Activated T-cell treated with anti-CD3 and anti-CD28 coated beads, Interleukin-2, amount 50 U/mL, for 72 hours (primary cell): ENCODE measurements around the gene SPN. TPM values are rescaled to one million over a fixed set of nuclear protein-coding genes. Genes with fewer than 3 reads are reported as not detected.
"Not testable (repeated sequence)": the region's sequence is repeated elsewhere in the genome, so short reads cannot be mapped to it uniquely, and the experiment has no call there.

ENCODE experiments used
- ATAC-seq, 2 donors: fragments of 150-1000 bp; cut with Tn5 transposase; replicated peaks in 1 of 2; 2 replicates each; pipeline ENCODE4 v1.10.0; 2021; ENCODE audit warnings: moderate library complexity in 2 of 2, mild to moderate bottlenecking in 1 of 2
- DNase-seq, 2 donors: peaks; one replicate each; pipeline ENCODE4 v3.0.0; 2021 to 2022; ENCODE audit warnings: mixed read lengths in 1 of 2
- H3K27ac Mint-ChIP-seq: one replicate; pipeline ENCODE4 v1.8.0; 2022; ENCODE audit warnings: mild to moderate bottlenecking, moderate library complexity, mixed read lengths
- H3K27me3 Mint-ChIP-seq: one replicate; pipeline ENCODE4 v1.8.0; 2022; ENCODE audit warnings: low read depth, mixed read lengths
- H3K36me3 Mint-ChIP-seq, 2 donors: one replicate each; pipeline ENCODE4 v1.8.0; 2022; ENCODE audit warnings: mixed read lengths in 2 of 2, mild to moderate bottlenecking in 1 of 2; ENCODE audit not compliant: insufficient read depth in 2 of 2
- H3K4me1 Mint-ChIP-seq: one replicate; pipeline ENCODE4 v1.8.0; 2022; ENCODE audit warnings: low read depth, mixed read lengths
- H3K4me3 Mint-ChIP-seq, 2 donors: one replicate each; pipeline ENCODE4 v1.8.0; 2022; ENCODE audit warnings: mild to moderate bottlenecking in 2 of 2, mixed read lengths in 2 of 2, moderate library complexity in 2 of 2
- H3K9me3 Mint-ChIP-seq, 2 donors: one replicate each; pipeline ENCODE4 v1.8.0; 2022; ENCODE audit warnings: mixed read lengths in 2 of 2
- total RNA-seq, 2 donors: library from RNA; stranded (reverse); gene quantifications; one replicate each; pipeline ENCODE4 v1.2.3, GENCODE V29; 2022

Gene SPN
- total RNA-seq, 2 donors from 2014 or later, result 77.4 to 84.4 TPM

DNA sequence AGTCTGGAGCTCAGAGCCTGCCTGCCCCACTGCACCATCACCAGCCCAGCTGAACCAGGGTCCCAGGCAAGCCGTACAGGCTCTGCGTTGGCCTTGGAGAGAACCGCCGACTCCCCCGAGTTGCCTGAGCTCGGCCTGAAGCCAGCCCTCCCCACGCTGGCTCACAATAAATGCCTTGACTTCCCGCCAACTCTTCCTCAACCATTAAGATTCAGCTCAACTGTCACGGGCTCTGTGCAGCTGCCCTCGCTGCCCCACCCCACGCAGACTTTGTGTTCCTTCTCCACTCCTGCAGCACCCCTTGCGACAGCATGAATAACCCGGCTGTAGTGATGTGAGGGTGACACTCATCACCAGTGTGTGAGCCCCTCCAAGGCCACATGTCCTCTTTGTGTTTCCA is 11.1 kb downstream of the SPN start:
- Mint-ChIP-seq H3K4me1 (peaks cover 19% of the 10 kb centered on the region), H3K36me3 (peaks cover 4 to 9% of the 10 kb centered on the region in 2 donors), H3K9me3 (no peaks in the 10 kb centered on the region), H3K4me3 (no peak overlapping the region), H3K27ac (no peak overlapping the region), H3K27me3 (no peaks in the 10 kb centered on the region)
- DNase-seq (no peak), ATAC-seq (no peak)

DNA sequence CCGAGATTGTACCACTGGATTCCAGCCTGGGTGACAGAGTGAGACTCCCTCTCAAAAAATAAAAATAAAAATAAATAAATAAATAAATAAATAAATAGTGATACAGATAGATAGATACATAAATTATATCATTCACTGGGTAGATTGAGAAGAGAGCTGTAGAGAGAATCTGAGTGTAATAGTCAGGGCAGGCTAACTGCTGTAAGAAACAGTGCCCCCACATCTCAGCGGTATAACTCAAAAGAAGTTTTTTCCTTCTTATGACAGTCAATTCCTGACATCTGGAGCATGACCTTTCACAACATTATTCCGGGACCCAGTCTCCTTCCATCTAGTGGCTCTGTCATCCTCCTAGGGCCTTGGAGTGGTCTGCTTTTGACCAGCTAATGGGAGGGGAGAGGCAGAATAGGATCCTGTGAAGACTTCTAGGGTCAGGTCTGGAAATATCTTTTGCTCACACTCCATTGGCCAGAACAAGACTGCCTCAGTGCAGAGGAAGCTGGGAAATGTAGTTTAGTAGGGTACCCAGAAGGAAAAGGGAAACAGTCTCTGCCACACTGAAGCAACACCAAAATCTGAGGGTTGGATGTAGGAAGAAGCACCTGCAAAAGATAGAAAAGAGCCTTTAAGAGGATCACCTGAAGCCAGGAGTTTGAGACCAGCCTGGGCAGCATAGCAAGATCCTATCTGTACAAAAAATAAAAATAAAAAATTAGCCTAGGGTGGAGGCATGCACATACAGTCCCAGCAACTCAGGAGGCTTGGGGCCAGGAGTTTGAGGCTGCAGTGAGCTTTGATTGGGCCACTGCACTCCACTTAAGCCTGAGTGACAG is 13.0 kb downstream of the SPN start:
- Mint-ChIP-seq H3K4me3 (no peak overlapping the region), H3K27ac (peak overlapping the region; percentile 1), H3K4me1 (peaks cover 24% of the 10 kb centered on the region), H3K36me3 (peaks cover 2 to 5% of the 10 kb centered on the region in 2 donors), H3K9me3 (no peaks in the 10 kb centered on the region), H3K27me3 (no peaks in the 10 kb centered on the region)
- no peak for DNase-seq
- peak; percentile 60 to 70 for ATAC-seq

DNA sequence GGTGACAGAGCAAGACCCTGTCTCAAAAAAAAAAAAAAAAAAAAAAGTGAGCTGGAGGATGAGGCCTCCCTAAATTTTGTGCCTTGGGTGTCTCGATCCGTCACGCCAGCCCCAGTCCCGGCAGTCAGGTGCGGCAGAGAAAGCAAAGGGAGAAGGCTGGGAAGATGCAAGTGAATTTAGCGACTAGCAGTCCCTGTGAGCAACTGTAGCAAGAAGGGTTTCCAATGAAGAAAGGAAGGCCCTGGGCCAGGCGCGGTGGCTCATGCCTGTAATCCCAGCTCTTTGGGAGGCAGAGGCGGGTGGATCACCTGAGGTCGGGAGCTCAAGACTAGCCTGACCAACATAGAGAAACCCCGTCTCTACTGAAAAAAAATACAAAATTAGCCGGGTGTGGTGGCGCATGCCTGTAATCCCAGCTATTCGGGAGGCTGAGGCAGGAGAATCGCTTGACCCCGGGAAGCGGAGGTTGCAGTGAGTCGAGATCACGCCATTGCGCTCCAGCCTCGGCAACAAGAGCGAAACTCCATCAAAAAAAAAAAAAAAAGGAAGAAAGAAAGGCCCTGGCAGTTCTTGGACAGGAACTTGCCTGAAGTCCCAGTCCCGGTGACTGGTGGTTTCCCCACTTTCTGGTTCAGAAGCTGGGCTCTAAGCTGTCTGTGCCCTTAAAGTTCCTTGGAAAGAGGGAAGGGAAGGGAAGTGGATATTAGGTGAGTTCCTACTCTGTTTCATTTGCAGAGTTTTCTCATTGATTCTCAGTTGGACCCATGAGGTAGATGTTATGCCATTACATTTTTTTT is 14.1 kb downstream of the SPN start:
- DNase-seq (no peak), ATAC-seq (no peak)
- no peaks in the 10 kb centered on the region for H3K9me3 Mint-ChIP-seq
- peaks cover 0 to 3% of the 10 kb centered on the region in 2 donors for H3K36me3 Mint-ChIP-seq
- peaks cover 24% of the 10 kb centered on the region for H3K4me1 Mint-ChIP-seq
- H3K4me3 Mint-ChIP-seq, result no peak overlapping the region
- H3K27me3 Mint-ChIP-seq, result no peaks in the 10 kb centered on the region
- no peak overlapping the region for H3K27ac Mint-ChIP-seq

DNA sequence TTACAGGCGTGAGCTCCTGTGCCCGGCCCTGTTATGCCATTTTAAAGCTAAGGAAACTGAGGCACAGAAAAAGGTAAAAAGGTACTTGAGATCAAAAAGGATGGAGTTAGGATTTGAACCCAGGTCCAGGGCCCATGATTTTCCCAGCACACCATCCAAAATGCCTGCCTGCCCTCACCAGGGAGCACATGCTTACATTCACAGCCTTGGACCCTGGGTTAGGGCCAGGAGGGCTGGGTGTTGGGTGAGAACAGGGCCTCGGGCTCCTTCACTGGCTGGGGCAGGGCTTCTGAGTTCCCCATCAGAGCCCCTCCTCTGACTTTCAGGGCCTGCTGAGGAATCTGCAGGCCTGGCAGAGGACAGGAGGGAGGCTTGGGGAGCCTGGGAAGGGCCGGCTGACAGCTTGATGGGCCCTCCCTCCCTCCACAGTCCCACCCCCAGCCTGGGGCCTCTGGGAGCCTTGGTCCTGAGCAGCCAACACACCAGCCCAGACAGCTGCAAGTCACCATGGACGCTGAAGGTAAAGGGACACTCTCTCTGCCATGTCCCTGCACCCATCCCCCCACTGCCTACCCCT is 15.7 kb downstream of the SPN start, which contains the start of gene QPRT:
Gene QPRT (plus strand): TSS at position 490 of the 577 bp plus-strand sequence. CDS start 18 bp downstream, at position 508.
- Mint-ChIP-seq H3K4me1 (peaks cover 24% of the 10 kb centered on the region), H3K27me3 (no peaks in the 10 kb centered on the region), H3K36me3 (no peaks in the 10 kb centered on the region), H3K27ac (peak within 1 kb of the TSS; percentile 67), H3K9me3 (no peaks in the 10 kb centered on the region), H3K4me3 (peak within 1 kb of the TSS; percentile 79)
- ATAC-seq (peak in 1 of 2 donors; percentile 37), DNase-seq (no peak)

DNA sequence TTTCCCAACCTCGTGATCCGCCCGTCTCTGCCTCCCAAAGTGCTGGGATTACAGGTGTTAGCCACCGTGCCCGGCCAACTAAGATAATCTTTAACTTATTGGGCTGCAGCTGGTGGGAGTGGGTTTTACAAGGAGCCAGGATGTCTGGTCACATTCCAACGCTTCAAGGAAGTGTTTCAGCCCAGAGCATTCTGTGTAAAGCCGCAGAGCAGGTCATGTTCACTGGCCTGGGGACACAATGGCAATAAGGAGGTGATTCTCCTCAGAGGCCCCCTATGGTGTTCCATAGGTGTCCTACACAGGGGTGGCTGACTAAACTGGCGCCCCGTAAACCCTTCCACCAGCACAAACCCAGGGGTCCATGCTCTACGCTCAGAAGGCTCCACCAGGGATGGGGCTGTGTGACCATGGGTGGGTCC is 17.1 kb downstream of the SPN start:
- H3K4me1 Mint-ChIP-seq, result peaks cover 23% of the 10 kb centered on the region
- peak overlapping the region in 1 of 2 donors; percentile 79 for H3K4me3 Mint-ChIP-seq
- H3K27me3 Mint-ChIP-seq, result no peaks in the 10 kb centered on the region
- ATAC-seq (no peak), DNase-seq (no peak)
- H3K9me3 Mint-ChIP-seq, result no peaks in the 10 kb centered on the region
- H3K27ac Mint-ChIP-seq, result no peak overlapping the region
- H3K36me3 Mint-ChIP-seq, result no peaks in the 10 kb centered on the region

GRCh38 chr16:29683543-29684090 is 20.6 kb downstream of the SPN start:
- H3K4me1 Mint-ChIP-seq, result peaks cover 30% of the 10 kb centered on the region
- H3K4me3 Mint-ChIP-seq, result no peak overlapping the region
- no peaks in the 10 kb centered on the region for H3K27me3 Mint-ChIP-seq
- ATAC-seq, result no peak
- H3K9me3 Mint-ChIP-seq, result no peaks in the 10 kb centered on the region
- H3K27ac Mint-ChIP-seq, result no peak overlapping the region
- no peaks in the 10 kb centered on the region for H3K36me3 Mint-ChIP-seq
- DNase-seq, result no peak

GRCh38 chr16:29684679-29685078 is 21.6 kb downstream of the SPN start:
- Mint-ChIP-seq H3K4me1 (peaks cover 24% of the 10 kb centered on the region), H3K36me3 (no peaks in the 10 kb centered on the region), H3K27me3 (no peaks in the 10 kb centered on the region), H3K4me3 (no peak overlapping the region), H3K9me3 (no peaks in the 10 kb centered on the region), H3K27ac (no peak overlapping the region)
- ATAC-seq (no peak), DNase-seq (no peak)

DNA sequence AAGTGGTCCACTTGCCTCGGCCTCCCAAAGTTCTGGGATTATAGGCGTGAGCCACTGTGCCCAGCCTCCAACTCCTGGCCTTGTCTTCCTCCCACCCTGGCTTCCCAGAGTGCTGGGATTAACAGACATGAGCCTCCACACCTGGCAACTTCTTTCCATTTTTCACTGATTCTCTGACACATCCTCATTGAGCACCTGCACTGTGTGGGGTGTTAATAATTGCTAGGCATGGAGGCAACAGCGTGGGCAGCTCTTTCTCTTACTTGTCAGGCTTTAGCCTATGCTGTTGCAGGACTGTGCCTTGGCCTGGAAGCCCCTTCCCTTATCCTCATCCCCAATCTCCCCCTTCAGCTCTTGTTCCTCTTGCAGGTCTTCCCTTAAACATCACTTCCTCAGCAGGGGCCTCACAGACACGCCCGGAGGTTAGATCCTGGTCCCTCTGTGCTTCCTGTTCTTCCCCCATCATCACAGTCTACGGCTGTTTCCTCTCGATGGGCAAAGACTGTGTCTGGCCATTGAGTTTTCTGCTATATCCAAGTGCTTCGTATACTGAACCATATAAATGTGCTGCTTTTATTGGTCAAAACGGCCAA is 23.8 kb downstream of the SPN start:
- Mint-ChIP-seq H3K36me3 (no peaks in the 10 kb centered on the region), H3K27me3 (no peaks in the 10 kb centered on the region), H3K4me1 (peaks cover 19% of the 10 kb centered on the region), H3K4me3 (peak overlapping the region in 1 of 2 donors; percentile 1), H3K27ac (peak overlapping the region; percentile 33), H3K9me3 (no peaks in the 10 kb centered on the region)
- no peak for DNase-seq
- ATAC-seq, result no peak

DNA sequence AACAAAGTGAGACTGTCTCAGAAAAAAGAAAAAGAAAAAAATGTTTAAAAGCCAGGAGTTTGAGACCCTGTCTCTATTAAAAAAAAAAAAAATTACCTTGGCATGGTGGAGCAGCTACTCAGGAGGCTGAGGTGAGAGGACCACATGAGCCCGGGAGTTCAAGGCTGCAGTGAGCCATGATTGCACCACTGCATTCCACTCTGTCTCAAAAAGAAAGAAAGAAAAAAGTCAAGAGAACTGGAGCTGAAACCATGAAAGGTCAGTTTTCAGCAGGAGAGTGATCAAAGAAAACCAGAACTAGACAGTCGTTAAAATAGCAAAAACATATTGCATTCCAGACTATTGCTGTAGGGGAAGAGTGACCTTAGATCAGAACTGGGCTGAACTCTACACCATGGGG is 24.7 kb downstream of the SPN start:
- Mint-ChIP-seq H3K4me3 (no peak overlapping the region), H3K27me3 (no peaks in the 10 kb centered on the region), H3K36me3 (no peaks in the 10 kb centered on the region), H3K4me1 (peaks cover 19% of the 10 kb centered on the region), H3K27ac (no peak overlapping the region), H3K9me3 (no peaks in the 10 kb centered on the region)
- ATAC-seq (no peak), DNase-seq (no peak)

DNA sequence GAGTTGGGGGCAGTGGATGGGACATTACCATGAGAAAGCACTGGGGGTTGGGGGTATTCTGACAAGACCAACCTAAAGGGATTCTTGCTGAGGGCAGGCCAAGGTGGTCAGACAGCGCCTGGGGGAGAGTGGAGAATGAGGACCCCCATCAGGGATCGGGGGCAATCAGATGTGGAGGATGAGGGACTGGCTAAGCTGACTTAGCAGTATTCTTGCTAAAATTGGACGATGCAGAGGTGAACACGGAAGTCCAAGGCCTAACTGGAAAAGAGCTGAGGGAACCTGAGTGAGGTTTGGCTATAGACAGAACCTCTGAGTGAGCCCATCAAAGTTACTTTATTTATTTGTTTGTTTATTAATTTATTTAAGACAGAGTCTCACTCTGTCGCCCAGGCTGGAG is 25.1 kb downstream of the SPN start:
- H3K27me3 Mint-ChIP-seq, result no peaks in the 10 kb centered on the region
- peaks cover 19% of the 10 kb centered on the region for H3K4me1 Mint-ChIP-seq
- H3K4me3 Mint-ChIP-seq, result no peak overlapping the region
- H3K27ac Mint-ChIP-seq, result no peak overlapping the region
- no peak for DNase-seq
- H3K9me3 Mint-ChIP-seq, result no peaks in the 10 kb centered on the region
- no peak for ATAC-seq
- H3K36me3 Mint-ChIP-seq, result no peaks in the 10 kb centered on the region

DNA sequence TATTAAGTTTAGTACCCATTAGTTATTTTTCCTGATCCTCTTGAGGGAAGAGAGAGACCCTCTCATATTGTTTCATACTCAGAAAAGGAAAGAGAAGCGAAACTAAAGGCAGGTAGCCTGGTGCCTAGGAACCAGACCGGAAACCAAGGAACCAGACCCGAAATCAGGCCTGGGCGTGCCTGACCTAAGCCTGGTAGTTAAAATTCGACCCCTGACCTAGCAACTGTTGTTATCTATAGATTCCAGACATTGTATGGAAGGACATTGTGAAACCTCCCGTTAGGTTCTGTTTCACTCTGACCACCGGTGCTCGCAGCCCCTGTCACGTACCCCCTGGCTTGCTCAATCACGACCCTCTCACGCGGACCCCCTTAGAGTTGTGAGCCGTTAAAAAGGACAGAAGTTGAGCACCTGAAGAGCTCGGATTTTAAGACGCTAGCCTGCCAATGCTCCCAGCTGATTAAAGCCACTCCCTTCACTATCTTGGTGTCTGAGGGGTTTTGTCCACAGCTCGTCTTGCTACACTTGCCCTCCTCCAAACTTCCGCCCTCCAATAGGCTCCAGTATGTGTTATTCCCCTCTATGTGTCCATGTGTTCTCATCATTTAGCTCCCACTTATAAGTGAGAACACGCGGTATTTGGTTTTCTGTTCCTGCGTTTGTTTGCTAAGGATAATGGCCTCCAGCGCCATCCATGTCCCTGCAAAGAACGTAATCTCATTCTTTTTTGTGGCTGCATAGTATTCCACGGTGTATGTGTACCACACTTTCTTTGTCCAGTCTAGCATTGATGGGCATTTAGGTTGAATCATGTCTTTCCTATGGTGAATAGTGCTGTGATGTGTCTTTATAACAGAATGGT is 26.7 kb downstream of the SPN start:
- ATAC-seq, H3K27ac Mint-ChIP-seq, H3K4me3 Mint-ChIP-seq, H3K36me3 Mint-ChIP-seq, H3K9me3 Mint-ChIP-seq, H3K27me3 Mint-ChIP-seq, DNase-seq: not testable (repeated sequence)
- peaks cover 19% of the 10 kb centered on the region for H3K4me1 Mint-ChIP-seq

DNA sequence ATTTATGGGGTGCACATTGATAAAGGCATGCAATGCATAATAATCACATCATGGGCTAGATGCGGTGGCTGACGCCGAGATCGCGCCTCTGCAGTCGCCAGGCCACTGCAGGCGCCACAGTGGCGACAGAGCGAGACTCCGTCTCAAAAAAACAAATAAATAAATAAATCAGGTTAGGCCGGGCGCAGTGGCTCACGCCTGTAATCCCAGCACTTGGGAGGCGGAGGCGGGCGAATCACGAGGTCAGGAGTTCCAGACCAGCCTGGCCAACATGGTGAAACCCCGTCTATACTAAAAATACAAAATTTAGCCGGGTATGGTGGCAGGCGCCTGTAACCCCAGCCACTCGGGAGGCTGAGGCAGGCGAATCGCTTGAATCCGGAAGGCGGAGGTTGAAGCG is 29.6 kb downstream of the SPN start:
- not testable (repeated sequence) for DNase-seq, H3K9me3 Mint-ChIP-seq, ATAC-seq, H3K36me3 Mint-ChIP-seq, H3K27me3 Mint-ChIP-seq, H3K4me3 Mint-ChIP-seq, H3K4me1 Mint-ChIP-seq, H3K27ac Mint-ChIP-seq
